Astrocyte of the cerebellum (primary cell): Measurements from ENCODE around the gene LYAR.

Source experiments
- DNase-seq: peaks from one replicate; pipeline ENCODE4 v3.0.0-alpha.2; 2011; ENCODE audit warnings: low read depth
- H3K4me3 ChIP-seq: 2 replicates; pipeline ENCODE4 v1.5.1; 2011; ENCODE audit warnings: mild to moderate bottlenecking, low read depth, low read length, moderate library complexity
- CTCF ChIP-seq: IDR thresholded peaks from 2 replicates; pipeline ENCODE4 v1.5.1; 2012; ENCODE audit warnings: low read length, low read depth, moderate library complexity, mild to moderate bottlenecking; ENCODE audit errors: missing control alignments
- in situ Hi-C: cut with HindIII; loops from 2 replicates; pipeline ENCODE4 v1.10.0; 2017; ENCODE audit warnings: low sequenced_read_pairs

LYAR gene

GRCh38 chr4:4325321-4325720 lies 35.4 kb upstream of the LYAR start:
- no peak overlapping the region for H3K4me3 ChIP-seq
- in situ Hi-C loops = no loop called here
- TF ChIP-seq CTCF = no peak
- no peak for DNase-seq

- no peak for DNase-seq
- in situ Hi-C loops = no loop called here
- no peak overlapping the region for H3K4me3 ChIP-seq
- TF ChIP-seq CTCF = no peak
These were observed 34.0 kb upstream of the LYAR start for GRCh38 chr4:4323705-4324534.

- in situ Hi-C loops = no loop called here
- no peak overlapping the region for H3K4me3 ChIP-seq
- DNase-seq = no peak
- no peak for TF ChIP-seq CTCF
These were observed 32.2 kb upstream of the LYAR start for GRCh38 chr4:4321951-4322688.

- no peak for DNase-seq
- no peak for TF ChIP-seq CTCF
- no peak overlapping the region for H3K4me3 ChIP-seq
- in situ Hi-C loops = no loop called here
These were observed 31.2 kb upstream of the LYAR start for GRCh38 chr4:4320951-4321714.

- no peak for TF ChIP-seq CTCF
- H3K4me3 ChIP-seq = no peak overlapping the region
- in situ Hi-C loops = no loop called here
- no peak for DNase-seq
These were observed 30.6 kb upstream of the LYAR start for GRCh38 chr4:4320528-4320927.

- H3K4me3 ChIP-seq = no peak overlapping the region
- in situ Hi-C loops = no loop called here
- no peak for DNase-seq
- no peak for TF ChIP-seq CTCF
These were observed 27.7 kb upstream of the LYAR start for GRCh38 chr4:4317496-4318232.
